IMR-90 (cell line): Measurements from ENCODE around the gene CFAP45. TPM values are rescaled to one million over a fixed set of nuclear protein-coding genes. Genes with fewer than 3 reads are reported as not detected.

ENCODE experiments used
- ATAC-seq: fragments of 200-7000 bp; cut with Tn5 transposase; 2 replicates; pipeline ENCODE4 v1.9.1; 2020; ENCODE audit warnings: low read depth, mild to moderate bottlenecking, moderate library complexity
- BruUV-seq: library from RNA; stranded (reverse); fragments of 400-500 nt; replicated peaks from 2 replicates; lab custom pipeline; 2021; lab: Mats Ljungman, UMichigan
- CTCF ChIA-PET: fragments of 300-600 bp; formaldehyde crosslinking; extraction: SDS; loops from one replicate; lab custom pipeline; 2021; ENCODE audit warnings: antibody characterized with exemption; lab: Yijun Ruan, JAX
- POLR2A ChIA-PET: fragments of 300-600 bp; sonication (Branson Sonifier 250); formaldehyde crosslinking; loops from one replicate; lab custom pipeline; 2022; ENCODE audit warnings: antibody characterized with exemption; ENCODE audit not compliant: unreplicated experiment; lab: Charles Lee
- DNase-seq: peaks from one replicate; pipeline ENCODE4 v3.0.0; 2013
- H2AFZ ChIP-seq: replicated peaks from 2 replicates; pipeline ENCODE3; 2013; ENCODE audit warnings: low read length, mild to moderate bottlenecking; ENCODE audit not compliant: poor library complexity
- H2AK5ac ChIP-seq: 2 replicates; pipeline ENCODE4 v1.6.1; 2013; ENCODE audit warnings: low read depth, low read length, inconsistent platforms
- H2AK9ac ChIP-seq: replicated peaks from 2 replicates; pipeline ENCODE3; 2013; ENCODE audit warnings: mild to moderate bottlenecking, low read depth, low read length, moderate library complexity; ENCODE audit not compliant: poor library complexity
- H2BK120ac ChIP-seq: 2 replicates; pipeline ENCODE4 v1.6.1; 2013; ENCODE audit warnings: low read depth, low read length, inconsistent platforms
- H2BK15ac ChIP-seq: 3 replicates; pipeline ENCODE4 v1.6.1; 2013; ENCODE audit warnings: low read depth, low read length, inconsistent platforms
- H2BK20ac ChIP-seq: 2 replicates; pipeline ENCODE4 v1.6.1; 2013; ENCODE audit warnings: low read depth, mild to moderate bottlenecking, inconsistent platforms, low read length, moderate library complexity
- H2BK5ac ChIP-seq: 2 replicates; pipeline ENCODE4 v1.6.1; 2013; ENCODE audit warnings: mild to moderate bottlenecking, low read depth, low read length, inconsistent platforms; ENCODE audit not compliant: poor library complexity, severe bottlenecking
- H3K14ac ChIP-seq: replicated peaks from 2 replicates; pipeline ENCODE4 v1.6.1; 2013; ENCODE audit warnings: low read depth, low read length, inconsistent platforms
- H3K18ac ChIP-seq: 2 replicates; pipeline ENCODE4 v1.6.1; 2013; ENCODE audit warnings: low read depth, low read length, control low read depth
- H3K23ac ChIP-seq: 2 replicates; pipeline ENCODE4 v1.6.1; 2013; ENCODE audit warnings: low read depth, low read length, inconsistent platforms
- H3K27ac ChIP-seq: 2 replicates; pipeline ENCODE4 v1.5.1; 2013; ENCODE audit warnings: mild to moderate bottlenecking, control low read depth, low read length; ENCODE audit not compliant: insufficient read depth
- H3K27me3 ChIP-seq: 2 replicates; pipeline ENCODE4 v1.6.1; 2013; ENCODE audit warnings: low read length; ENCODE audit not compliant: control insufficient read depth, insufficient read depth
- H3K36me3 ChIP-seq: 2 replicates; pipeline ENCODE4 v1.6.1; 2013; ENCODE audit warnings: low read length, mixed read lengths; ENCODE audit not compliant: control insufficient read depth, insufficient read depth
- H3K4ac ChIP-seq: 2 replicates; pipeline ENCODE4 v1.6.1; 2013; ENCODE audit warnings: low read depth, low read length, inconsistent platforms
- H3K4me1 ChIP-seq: 2 replicates; pipeline ENCODE4 v1.6.1; 2013; ENCODE audit warnings: low read length, mixed read lengths; ENCODE audit not compliant: control insufficient read depth, insufficient read depth
- H3K4me2 ChIP-seq: 2 replicates; pipeline ENCODE4 v1.6.1; 2013; ENCODE audit warnings: low read depth, mild to moderate bottlenecking, control low read depth, low read length, moderate library complexity
- H3K4me3 ChIP-seq: 2 replicates; pipeline ENCODE4 v1.5.1; 2013; ENCODE audit warnings: low read depth, mild to moderate bottlenecking, control low read depth, low read length, moderate library complexity; ENCODE audit not compliant: insufficient read depth
- H3K56ac ChIP-seq: 2 replicates; pipeline ENCODE4 v1.6.1; 2013; ENCODE audit warnings: low read length, inconsistent platforms; ENCODE audit not compliant: insufficient read depth; ENCODE audit errors: extremely low read depth
- H3K79me1 ChIP-seq, 2 experiments: 2 replicates each; pipeline ENCODE4 v1.6.1; 2013; ENCODE audit warnings: low read length in 2 of 2, inconsistent platforms in 1 of 2, low read depth in 1 of 2
- H3K9ac ChIP-seq: 2 replicates; pipeline ENCODE4 v1.6.1; 2013; ENCODE audit warnings: low read depth, low read length, control low read depth
- H3K9me1 ChIP-seq: 2 replicates; pipeline ENCODE4 v1.6.1; 2013; ENCODE audit warnings: low read length, inconsistent platforms; ENCODE audit not compliant: insufficient read depth
- H3K9me3 ChIP-seq: 2 replicates; pipeline ENCODE4 v1.6.1; 2013; ENCODE audit warnings: low read length; ENCODE audit not compliant: control insufficient read depth, insufficient read depth
- H4K20me1 ChIP-seq: 2 replicates; pipeline ENCODE4 v1.6.1; 2013; ENCODE audit warnings: low read length, inconsistent platforms; ENCODE audit not compliant: insufficient read depth
- H4K5ac ChIP-seq: 2 replicates; pipeline ENCODE4 v1.6.1; 2013; ENCODE audit warnings: mild to moderate bottlenecking, low read depth, low read length, control low read depth
- H4K8ac ChIP-seq, 2 experiments: 2 replicates each; pipeline ENCODE4 v1.6.1; 2013; ENCODE audit warnings: low read depth in 2 of 2, low read length in 2 of 2, control low read depth in 1 of 2, inconsistent platforms in 1 of 2
- H4K91ac ChIP-seq: 2 replicates; pipeline ENCODE4 v1.6.1; 2013; ENCODE audit warnings: low read depth, low read length, inconsistent platforms; ENCODE audit not compliant: insufficient read depth
- BHLHE40 ChIP-seq: fragments of 150-350 bp; IDR thresholded peaks from 2 replicates; pipeline ENCODE4 v1.6.1; 2016; ENCODE audit warnings: mild to moderate bottlenecking, low read depth, low read length
- CEBPB ChIP-seq: IDR thresholded peaks from 2 replicates; pipeline ENCODE4 v1.6.1; 2012; ENCODE audit warnings: low read depth, low read length, improper control_type of control experiment
- CHD1 ChIP-seq: IDR thresholded peaks from 2 replicates; pipeline ENCODE4 v1.6.1; 2012; ENCODE audit warnings: low read depth, low read length, improper control_type of control experiment
- CTCF ChIP-seq: conservative IDR thresholded peaks from 2 replicates; pipeline ENCODE4 v1.5.1; 2012; ENCODE audit warnings: mild to moderate bottlenecking, low read depth, low read length, improper control_type of control experiment
- ELK1 ChIP-seq: fragments of 150-350 bp; IDR thresholded peaks from 2 replicates; pipeline ENCODE4 v1.6.1; 2016; ENCODE audit warnings: low read depth, mild to moderate bottlenecking, low read length, moderate library complexity, borderline replicate concordance
- MAFK ChIP-seq: IDR thresholded peaks from 2 replicates; pipeline ENCODE4 v1.6.1; 2012; ENCODE audit warnings: low read depth, low read length, improper control_type of control experiment
- MXI1 ChIP-seq: IDR thresholded peaks from 2 replicates; pipeline ENCODE4 v1.6.1; 2012; ENCODE audit warnings: low read depth, mild to moderate bottlenecking, low read length, moderate library complexity, borderline replicate concordance
- NFE2L2 ChIP-seq: fragments of 150-350 bp; IDR thresholded peaks from 2 replicates; pipeline ENCODE4 v1.6.1; 2016; ENCODE audit warnings: low read depth, mild to moderate bottlenecking, low read length
- RAD21 ChIP-seq: IDR thresholded peaks from 2 replicates; pipeline ENCODE4 v1.6.1; 2012; ENCODE audit warnings: low read length, improper control_type of control experiment
- RCOR1 ChIP-seq: IDR thresholded peaks from 2 replicates; pipeline ENCODE4 v1.6.1; 2012; ENCODE audit warnings: mild to moderate bottlenecking, low read length, improper control_type of control experiment; ENCODE audit not compliant: insufficient replicate concordance
- SMC3 ChIP-seq: fragments of 150-350 bp; IDR thresholded peaks from 2 replicates; pipeline ENCODE4 v1.6.1; 2016; ENCODE audit warnings: low read depth, mild to moderate bottlenecking, antibody characterized with exemption, low read length, moderate library complexity
- USF2 ChIP-seq: fragments of 150-350 bp; IDR thresholded peaks from 2 replicates; pipeline ENCODE4 v1.6.1; 2017; ENCODE audit warnings: mild to moderate bottlenecking, antibody characterized with exemption, low read length, low read depth
- WGBS, 2 experiments: methylation state at CpG; one replicate each; pipeline versions ENCODE4 v1.1.5 to v1.1.7; 2013; ENCODE audit warnings: missing lambda C conversion rate in 2 of 2; ENCODE audit not compliant: insufficient read length in 1 of 2; ENCODE audit errors: extremely low coverage in 2 of 2; 5-methylcytosine and 5-hydroxymethylcytosine counted together
- dilution Hi-C: fragments of 300-500 bp; cut with HindIII; formaldehyde crosslinking; loops from one replicate; pipeline ENCODE4 v1.14.3; 2018; ENCODE audit warnings: low sequenced_read_pairs; ENCODE audit not compliant: unreplicated experiment
- in situ Hi-C: fragments of 300-500 bp; cut with MboI; formaldehyde crosslinking; loops from 3 replicates; pipeline ENCODE4 v1.14.3; 2019; ENCODE audit warnings: low sequenced_read_pairs, inconsistent platforms, mixed read lengths
- intact Hi-C: fragments of 100-400 bp; cut with micrococcal nuclease; formaldehyde crosslinking; loops from 2 replicates; pipeline ENCODE4 v1.10.0; 2022
- polyA plus RNA-seq, 3 experiments: library from polyadenylated mRNA; depleted of rRNA; stranded (reverse); fragments of >200 nt; gene quantifications; 2 replicates each; pipeline ENCODE4 v1.2.3, GENCODE V29; 2012; ENCODE audit warnings: low replicate concordance in 1 of 3
- total RNA-seq: library from RNA; depleted of rRNA; stranded (reverse); fragments of >200 nt; gene quantifications from 2 replicates; pipeline ENCODE4 v1.2.3, GENCODE V29; 2012

CFAP45 gene
- total and polyA plus RNA-seq, 2 of the 4 experiments (the other 2 are of a cell fraction) = 0.51 to 0.72 TPM

- H2BK120ac ChIP-seq = no peak overlapping the region
- no peak overlapping the region for H3K4me3 ChIP-seq
- no peak overlapping the region for H2AFZ ChIP-seq
- no peaks in the 10 kb centered on the region for H3K4me1 ChIP-seq
- intact Hi-C loops = no loop called here
- ChIA-PET CTCF (no interaction called here), POLR2A (no interaction called here)
- H3K23ac ChIP-seq = no peak overlapping the region
- no peak overlapping the region for H2BK20ac ChIP-seq
- no peak overlapping the region for H3K27ac ChIP-seq
- no peak overlapping the region for H2BK15ac ChIP-seq
- no peak overlapping the region for H3K18ac ChIP-seq
- no peak overlapping the region for H2AK5ac ChIP-seq
- no peaks in the 10 kb centered on the region for H3K9me1 ChIP-seq
- peaks cover 8% of the 10 kb centered on the region; the same call in 1 of the 2 replicates for H3K27me3 ChIP-seq
- no peaks in the 10 kb centered on the region for H3K36me3 ChIP-seq
- no peak overlapping the region for H3K56ac ChIP-seq
- no peaks in the 10 kb centered on the region for H3K79me1 ChIP-seq
- no peak for DNase-seq
- H3K9ac ChIP-seq = no peak overlapping the region
- no peak overlapping the region for H4K8ac ChIP-seq
- no peaks in the 10 kb centered on the region for H4K20me1 ChIP-seq
- no peak overlapping the region for H3K4me2 ChIP-seq
- in situ Hi-C loops = loop anchor here (10.0 kb wide), 1 partner anchor 443 kb away; no protein-coding TSS in a partner anchor
- BruUV-seq = no TSS peak
- H3K4ac ChIP-seq = no peak overlapping the region
- WGBS, 2 experiments = no CpG with 5 or more reads among the region's 3 CpGs
- H2AK9ac ChIP-seq = no peak overlapping the region
- H2BK5ac ChIP-seq = no peak overlapping the region
- dilution Hi-C loops = no loop called here
- no peak for ATAC-seq
- H4K5ac ChIP-seq = no peak overlapping the region
- no peak overlapping the region for H3K14ac ChIP-seq
- H3K9me3 ChIP-seq = no peaks in the 10 kb centered on the region
- no peak overlapping the region for H4K91ac ChIP-seq
- TF ChIP-seq CHD1 = no peak
- TF ChIP-seq USF2 = no peak
- TF ChIP-seq ELK1 = no peak
- no peak for TF ChIP-seq CTCF
- no peak for TF ChIP-seq RAD21
- TF ChIP-seq MAFK = no peak
- no peak for TF ChIP-seq RCOR1
- TF ChIP-seq SMC3 = no peak
- no peak for TF ChIP-seq BHLHE40
- no peak for TF ChIP-seq NFE2L2
- no peak for TF ChIP-seq MXI1
- no peak for TF ChIP-seq CEBPB
Measured at GRCh38 chr1:159931795-159932173, 31.8 kb upstream of the CFAP45 start.
